Non-pigmented ciliary epithelial cell (primary cell): ENCODE data around the gene COL5A1.
"Not testable (repeated sequence)": the region's sequence is repeated elsewhere in the genome, so short reads cannot be mapped to it uniquely, and the experiment has no call there.

Source experiments
- DNase-seq: peaks from one replicate; pipeline ENCODE4 v3.0.0-alpha.2; 2010; ENCODE audit warnings: low read depth

The COL5A1 gene

GRCh38 chr9:134640506-134641172 lies 964 bp upstream of the COL5A1 start:
- no peak for DNase-seq

- no peak for DNase-seq
Observed at GRCh38 chr9:134641990-134642384, 384 bp downstream of the COL5A1 start.

- no peak for DNase-seq
Observed at GRCh38 chr9:134642385-134643181, 980 bp downstream of the COL5A1 start.

GRCh38 chr9:134643222-134643671 lies 1.6 kb downstream of the COL5A1 start:
- no peak for DNase-seq

- not testable (repeated sequence) for DNase-seq
Observed at GRCh38 chr9:134644401-134644724, 2.8 kb downstream of the COL5A1 start.

- DNase-seq = peak; percentile 95
Observed at GRCh38 chr9:134644725-134645606, 3.4 kb downstream of the COL5A1 start.

GRCh38 chr9:134645607-134646365 lies 4.2 kb downstream of the COL5A1 start:
- DNase-seq = no peak

- DNase-seq = no peak
Observed at GRCh38 chr9:134647359-134648080, 5.9 kb downstream of the COL5A1 start.

- DNase-seq = no peak
Observed at GRCh38 chr9:134648701-134649530, 7.3 kb downstream of the COL5A1 start.

- no peak for DNase-seq
Observed at GRCh38 chr9:134650431-134651190, 9.0 kb downstream of the COL5A1 start.

- no peak for DNase-seq
Observed at GRCh38 chr9:134651226-134651905, 9.8 kb downstream of the COL5A1 start.

- no peak for DNase-seq
Observed at GRCh38 chr9:134652291-134653225, 11.0 kb downstream of the COL5A1 start.

- no peak for DNase-seq
Observed at GRCh38 chr9:134653259-134654009, 11.8 kb downstream of the COL5A1 start.

GRCh38 chr9:134655101-134655500 lies 13.5 kb downstream of the COL5A1 start:
- DNase-seq = no peak

- no peak for DNase-seq
Observed at GRCh38 chr9:134655586-134656333, 14.2 kb downstream of the COL5A1 start.

- no peak for DNase-seq
Observed at GRCh38 chr9:134656334-134657006, 14.9 kb downstream of the COL5A1 start.
